Sciatic nerve (tissue), 2 donors: Measurements from ENCODE around the gene TANK. TPM values are rescaled to one million over a fixed set of nuclear protein-coding genes. Genes with fewer than 3 reads are reported as not detected.
A peak's percentile ranks its signal among the peaks of the same experiment; 100 is the strongest.

Experiments used
- ATAC-seq: fragments of 200-7000 bp; cut with Tn5 transposase; one replicate; pipeline ENCODE4 v1.9.1; 2020; ENCODE audit warnings: mild to moderate bottlenecking, moderate library complexity
- DNase-seq: peaks from one replicate; pipeline ENCODE4 v3.0.0-alpha.2; 2020; ENCODE audit warnings: low spot score
- intact Hi-C: fragments of 100-400 bp; cut with DNase I; formaldehyde crosslinking; loops from one replicate; pipeline ENCODE4 v1.14.2; 2022
- total RNA-seq: library from RNA; stranded (reverse); fragmentation: NEBNext Ultra II Directional; extraction: Animal tissue kit (Norgen Biotek cat#: 25700); gene quantifications from one replicate; pipeline ENCODE4 v1.2.1, GENCODE V29; 2021
- donor health status: DM: no; HTN: no; CAD: no.
- donor health status: DM: no; HTN: no; CAD: no.

Gene TANK, protein sequence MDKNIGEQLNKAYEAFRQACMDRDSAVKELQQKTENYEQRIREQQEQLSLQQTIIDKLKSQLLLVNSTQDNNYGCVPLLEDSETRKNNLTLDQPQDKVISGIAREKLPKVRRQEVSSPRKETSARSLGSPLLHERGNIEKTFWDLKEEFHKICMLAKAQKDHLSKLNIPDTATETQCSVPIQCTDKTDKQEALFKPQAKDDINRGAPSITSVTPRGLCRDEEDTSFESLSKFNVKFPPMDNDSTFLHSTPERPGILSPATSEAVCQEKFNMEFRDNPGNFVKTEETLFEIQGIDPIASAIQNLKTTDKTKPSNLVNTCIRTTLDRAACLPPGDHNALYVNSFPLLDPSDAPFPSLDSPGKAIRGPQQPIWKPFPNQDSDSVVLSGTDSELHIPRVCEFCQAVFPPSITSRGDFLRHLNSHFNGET
- total RNA-seq = 71.3 TPM

DNA sequence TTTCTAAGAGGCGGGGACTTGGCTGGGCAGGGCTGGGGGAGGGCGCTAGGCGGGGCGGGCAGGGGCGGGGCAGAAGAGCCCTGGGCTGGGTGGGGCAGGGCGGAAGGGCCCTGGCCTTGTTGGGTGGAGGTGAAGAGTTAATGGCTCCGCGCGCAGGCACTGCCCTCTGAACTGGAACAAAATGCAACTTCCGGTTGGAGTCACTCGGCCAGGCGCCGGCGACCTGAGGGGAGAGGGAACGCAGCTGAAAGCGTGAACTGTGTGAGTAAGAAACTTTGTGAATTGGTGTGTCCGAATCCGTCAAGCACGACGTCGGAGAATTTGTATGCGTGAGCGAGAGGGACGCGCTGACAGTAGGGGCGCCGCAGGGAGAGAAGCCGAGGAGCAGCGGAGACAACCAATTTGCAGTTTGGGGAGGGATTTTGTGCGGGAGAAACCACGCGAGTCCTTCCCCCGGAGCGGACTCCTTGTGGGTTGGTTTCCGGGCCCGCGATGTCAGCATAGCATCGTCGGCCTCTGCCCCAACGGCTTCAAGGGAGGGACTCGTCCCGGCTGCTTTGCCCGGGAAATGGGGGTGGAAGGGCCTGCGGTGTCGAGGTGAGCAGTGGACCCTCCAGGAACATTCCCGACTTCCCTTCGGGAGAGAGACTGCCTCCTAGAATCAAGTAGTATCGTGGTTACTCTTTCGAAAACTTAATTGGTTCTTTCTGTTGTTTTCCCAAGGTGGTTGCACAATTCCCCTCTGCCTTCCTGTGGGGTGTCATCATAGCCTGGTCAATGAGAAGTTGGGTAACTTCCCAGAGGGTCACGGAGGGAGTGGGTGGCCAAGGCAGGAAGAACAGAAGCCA is at the start of gene TANK:
TSS of gene TANK (plus strand) at position 203 of the 848 bp plus-strand sequence. CDS start 19,235 bp downstream, outside the sequence.
- ATAC-seq = peak; percentile 98
- peak; percentile 92 for DNase-seq
- intact Hi-C loops = no loop called here

DNA sequence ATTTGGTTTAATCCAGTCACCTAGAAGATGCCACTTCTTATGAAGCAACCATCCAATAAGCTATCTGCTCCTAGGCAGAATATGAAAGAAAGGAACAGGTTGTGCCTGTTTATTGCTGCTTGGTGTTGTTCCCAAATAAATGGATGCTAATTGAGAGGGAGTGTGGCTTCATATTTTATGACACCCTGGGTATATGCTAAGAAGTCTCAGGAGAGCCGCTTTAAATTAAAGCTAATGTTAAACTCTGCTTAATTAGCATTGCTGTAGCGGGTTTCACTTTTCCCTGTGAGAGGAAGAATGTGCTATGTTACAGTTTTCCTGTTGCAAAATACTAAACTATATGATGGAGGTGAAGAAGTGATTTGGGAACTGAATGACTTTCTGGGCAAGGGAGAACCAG is 48.7 kb upstream of the TANK start:
- intact Hi-C loops = no loop called here
- DNase-seq = no peak
- no peak for ATAC-seq

DNA sequence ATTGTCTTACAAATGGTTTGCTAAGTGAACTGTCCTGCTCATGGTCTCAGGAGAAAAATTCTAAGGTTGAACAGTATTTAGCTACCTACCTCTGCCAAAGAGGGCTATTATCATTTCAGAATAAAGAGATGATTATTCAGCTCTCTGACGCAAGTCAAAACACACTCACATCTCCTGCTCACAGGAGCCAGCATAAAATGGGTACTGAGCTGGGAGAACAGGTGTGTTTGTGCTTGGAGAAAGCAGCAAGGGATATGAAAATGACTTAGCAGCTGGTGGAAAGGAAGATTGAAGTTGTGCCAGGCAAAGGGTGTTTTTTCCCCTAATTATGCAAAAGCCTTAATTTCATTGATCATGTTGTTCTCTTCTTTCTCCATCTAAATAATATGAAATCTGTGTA is 47.3 kb upstream of the TANK start:
- no peak for DNase-seq
- intact Hi-C loops = no loop called here
- ATAC-seq = no peak

- intact Hi-C loops = no loop called here
- no peak for DNase-seq
- ATAC-seq = no peak
These were observed 46.3 kb upstream of the TANK start for GRCh38 chr2:161113693-161114575.

DNA sequence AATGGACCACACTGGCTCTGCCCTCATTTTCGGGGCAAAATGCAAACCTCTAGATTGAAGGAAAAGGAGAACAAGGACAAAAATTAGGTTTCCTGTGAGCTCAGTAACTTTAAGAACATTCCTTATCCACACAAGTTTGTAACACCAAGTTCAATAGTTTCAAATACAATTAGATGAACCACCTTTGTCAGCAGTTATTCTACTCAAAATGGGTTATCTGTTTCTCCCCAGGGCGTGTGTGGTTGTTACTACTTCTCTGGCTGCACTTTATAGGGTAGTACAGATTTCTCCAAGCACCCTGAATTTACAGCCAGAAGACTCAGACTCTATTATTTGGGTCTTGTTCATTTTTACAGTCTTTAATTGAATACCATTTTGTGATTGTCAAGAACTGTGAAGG is 45.0 kb upstream of the TANK start:
- intact Hi-C loops = no loop called here
- no peak for DNase-seq
- no peak for ATAC-seq

GRCh38 chr2:161115605-161116380 is 44.4 kb upstream of the TANK start:
- DNase-seq (no peak), ATAC-seq (no peak)
- intact Hi-C loops = no loop called here

DNA sequence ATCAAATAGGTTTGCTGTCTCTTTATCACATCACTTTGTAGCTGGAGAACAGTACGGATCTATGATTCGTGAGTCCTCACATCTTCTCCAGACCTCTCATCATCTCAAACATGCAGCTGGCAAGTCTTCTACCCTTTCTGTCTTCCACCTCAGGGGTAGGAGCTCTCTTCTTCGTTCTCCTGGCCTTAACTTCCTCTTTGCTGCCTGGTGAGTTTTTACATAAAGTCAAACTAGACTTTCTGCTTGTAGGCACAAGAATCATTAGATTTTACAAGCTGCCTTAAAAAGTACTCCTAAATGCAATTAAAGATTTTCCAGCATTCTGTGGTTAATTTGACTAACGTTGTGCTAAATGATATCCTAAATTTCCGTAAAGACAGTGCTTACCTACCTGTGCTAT is 43.7 kb upstream of the TANK start:
- intact Hi-C loops = no loop called here
- DNase-seq (no peak), ATAC-seq (no peak)

DNA sequence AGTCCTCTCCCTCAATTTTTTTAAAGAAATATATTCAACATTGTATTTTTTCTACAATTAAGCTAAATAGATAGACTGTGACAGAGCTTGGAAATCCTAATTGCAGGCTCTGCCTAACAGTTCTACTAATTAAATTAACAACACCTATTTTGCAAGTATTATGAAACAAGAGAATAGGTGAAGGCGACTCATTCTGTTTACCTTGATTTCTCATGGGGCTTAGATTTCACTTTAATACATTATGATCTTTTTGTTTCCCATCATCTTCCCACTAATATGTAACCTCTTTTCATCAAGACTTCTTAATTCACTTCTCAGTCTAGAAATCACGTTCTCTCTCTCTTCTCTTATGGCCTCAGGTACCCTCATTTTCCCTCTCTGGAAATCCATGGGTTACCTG is 42.7 kb upstream of the TANK start:
- no peak for ATAC-seq
- DNase-seq = no peak
- intact Hi-C loops = no loop called here

DNA sequence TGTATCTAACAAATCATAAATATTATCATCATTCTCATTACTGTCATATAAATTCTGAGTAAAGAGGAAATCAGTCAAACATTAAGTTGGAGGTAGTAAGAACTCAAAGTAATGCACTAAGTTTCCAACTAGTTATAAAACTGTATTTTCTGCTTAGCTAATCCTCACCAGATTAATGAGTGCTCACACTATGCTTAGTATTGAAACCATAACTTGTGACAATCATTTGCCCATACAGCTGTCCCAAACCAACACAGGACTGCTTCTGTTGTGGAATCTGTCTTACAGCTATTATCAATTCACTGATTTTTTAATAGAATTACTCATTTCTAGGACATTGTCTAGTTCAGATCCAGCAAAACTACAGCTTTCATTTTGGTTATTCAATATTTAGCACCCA is 41.5 kb upstream of the TANK start:
- intact Hi-C loops = no loop called here
- DNase-seq (no peak), ATAC-seq (no peak)

- no peak for DNase-seq
- ATAC-seq = no peak
- intact Hi-C loops = no loop called here
These were observed 40.7 kb upstream of the TANK start for GRCh38 chr2:161119483-161119882.

GRCh38 chr2:161120775-161121174 is 39.5 kb upstream of the TANK start:
- no peak for DNase-seq
- intact Hi-C loops = no loop called here
- no peak for ATAC-seq

DNA sequence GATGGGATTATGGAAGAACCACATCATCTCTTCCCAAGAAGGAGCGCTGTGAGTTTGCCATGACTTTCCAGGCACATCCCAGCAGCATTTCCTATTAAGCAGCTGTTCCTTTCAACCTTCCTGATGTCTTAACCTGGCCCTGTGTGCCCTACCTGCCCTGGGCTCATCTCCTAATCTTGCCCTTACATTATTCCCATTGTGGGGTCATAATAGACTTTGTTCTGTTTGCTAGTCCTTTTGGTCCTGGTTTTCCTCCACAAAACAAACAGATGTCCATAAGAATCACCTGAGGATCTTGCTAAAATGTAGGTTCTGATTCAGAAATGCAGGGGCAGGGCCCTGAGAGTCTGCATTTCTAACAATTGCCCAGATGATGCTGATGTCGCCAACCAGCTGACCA is 38.6 kb upstream of the TANK start:
- intact Hi-C loops = no loop called here
- DNase-seq = no peak
- no peak for ATAC-seq

GRCh38 chr2:161122772-161123530 is 37.3 kb upstream of the TANK start:
- intact Hi-C loops = no loop called here
- DNase-seq (no peak), ATAC-seq (peak; percentile 95)

- intact Hi-C loops = no loop called here
- DNase-seq (no peak), ATAC-seq (no peak)
These were observed 36.6 kb upstream of the TANK start for GRCh38 chr2:161123531-161124030.

GRCh38 chr2:161124201-161124600 is 36.0 kb upstream of the TANK start:
- DNase-seq (no peak), ATAC-seq (no peak)
- intact Hi-C loops = no loop called here

DNA sequence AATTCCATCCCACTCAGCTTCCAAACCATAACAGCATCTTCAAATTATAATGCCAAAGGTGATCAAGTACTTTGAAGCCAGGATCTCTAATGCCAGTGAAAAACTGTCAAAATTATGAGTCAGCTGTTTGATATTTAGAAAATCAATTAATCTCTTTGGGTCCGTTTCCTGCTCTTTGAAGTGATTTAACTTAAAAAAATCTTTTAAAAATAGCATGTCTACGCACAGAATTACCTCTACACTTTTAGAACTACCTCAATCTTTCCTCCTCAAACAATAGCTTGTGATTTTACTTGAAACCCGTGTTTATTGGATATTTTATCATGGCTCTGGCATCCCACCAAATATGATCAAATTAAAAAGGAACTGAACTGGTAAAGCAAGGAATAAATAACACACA is 31.3 kb upstream of the TANK start:
- DNase-seq = no peak
- ATAC-seq = no peak
- intact Hi-C loops = no loop called here

DNA sequence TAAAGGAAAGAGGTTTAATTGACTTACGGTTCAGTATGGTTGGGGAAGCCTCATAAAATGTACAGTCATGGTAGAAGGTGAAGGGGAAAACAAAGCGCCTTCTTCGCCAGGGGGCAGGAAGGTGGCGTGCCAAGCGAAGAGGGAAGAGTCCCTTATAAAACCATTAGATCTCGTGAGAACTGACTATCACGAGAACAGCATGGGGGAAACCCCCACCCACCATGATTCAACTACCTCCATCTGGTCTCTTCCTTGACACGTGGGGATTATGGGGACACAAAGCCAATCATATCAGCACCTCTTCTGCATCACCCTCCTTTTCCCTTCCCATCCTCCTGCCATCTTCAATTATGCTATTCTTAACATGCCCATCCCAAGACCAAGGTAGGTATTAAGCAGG is 29.9 kb upstream of the TANK start:
- intact Hi-C loops = no loop called here
- no peak for ATAC-seq
- DNase-seq = no peak
